Stimulated activated naive B cell treated with anti-CD40 and anti-IgM and Interleukin-4, amounts not matched to agents 10 μg/mL and 1 μg/mL and 100 μg/mL, for 72 hours (primary cell): ENCODE measurements around the gene TFAP2B.

Experiments
- ATAC-seq, 2 donors: fragments of 150-1000 bp; cut with Tn5 transposase; replicated peaks; 2 replicates each; pipeline ENCODE4 v1.10.0; 2021; ENCODE audit warnings: moderate library complexity in 1 of 2
- DNase-seq: peaks from one replicate; pipeline ENCODE4 v3.0.0; 2021
- H3K27ac Mint-ChIP-seq: one replicate; pipeline ENCODE4 v1.8.0; 2022; ENCODE audit warnings: mild to moderate bottlenecking, mixed read lengths
- H3K27me3 Mint-ChIP-seq, 2 donors: one replicate each; pipeline ENCODE4 v1.8.0; 2022; ENCODE audit warnings: mixed read lengths in 2 of 2
- H3K36me3 Mint-ChIP-seq, 2 donors: one replicate each; pipeline ENCODE4 v1.8.0; 2022; ENCODE audit warnings: mixed read lengths in 2 of 2, mild to moderate bottlenecking in 1 of 2
- H3K4me1 Mint-ChIP-seq, 2 donors: one replicate each; pipeline ENCODE4 v1.8.0; 2022; ENCODE audit warnings: mixed read lengths in 2 of 2, mild to moderate bottlenecking in 1 of 2
- H3K4me3 Mint-ChIP-seq, 2 donors: one replicate each; pipeline ENCODE4 v1.8.0; 2022; ENCODE audit warnings: mild to moderate bottlenecking in 2 of 2, mixed read lengths in 2 of 2, moderate library complexity in 1 of 2
- H3K9me3 Mint-ChIP-seq, 2 donors: one replicate each; pipeline ENCODE4 v1.8.0; 2022; ENCODE audit warnings: mixed read lengths in 2 of 2, mild to moderate bottlenecking in 1 of 2

Gene TFAP2B

DNA sequence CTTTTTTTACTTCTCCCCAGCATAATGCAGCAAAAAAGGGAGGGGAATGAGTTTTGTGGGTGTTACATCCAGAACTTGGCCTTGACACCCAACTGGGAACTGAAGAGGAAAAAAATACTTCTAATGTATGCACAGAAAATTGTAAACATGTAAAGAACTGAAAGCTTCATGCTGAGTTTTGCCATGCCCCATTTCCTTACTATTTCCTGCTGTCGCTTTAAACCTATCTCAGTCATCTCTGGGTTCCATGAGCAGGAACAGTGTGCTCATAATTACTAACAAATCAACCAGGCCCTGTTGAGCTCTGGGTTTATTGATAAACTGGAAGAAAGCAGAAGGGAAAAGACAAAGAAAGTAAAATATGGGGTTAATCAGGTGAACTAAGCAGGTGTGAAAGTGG is 14.2 kb downstream of the TFAP2B start:
- no peaks in the 10 kb centered on the region for H3K36me3 Mint-ChIP-seq
- DNase-seq, result no peak
- peaks cover 53 to 85% of the 10 kb centered on the region in 2 donors for H3K27me3 Mint-ChIP-seq
- no peak for ATAC-seq
- H3K4me1 Mint-ChIP-seq, result peaks cover 0 to 6% of the 10 kb centered on the region in 2 donors
- no peak overlapping the region for H3K4me3 Mint-ChIP-seq
- peaks cover 3 to 4% of the 10 kb centered on the region in 2 donors for H3K9me3 Mint-ChIP-seq
- no peak overlapping the region for H3K27ac Mint-ChIP-seq

DNA sequence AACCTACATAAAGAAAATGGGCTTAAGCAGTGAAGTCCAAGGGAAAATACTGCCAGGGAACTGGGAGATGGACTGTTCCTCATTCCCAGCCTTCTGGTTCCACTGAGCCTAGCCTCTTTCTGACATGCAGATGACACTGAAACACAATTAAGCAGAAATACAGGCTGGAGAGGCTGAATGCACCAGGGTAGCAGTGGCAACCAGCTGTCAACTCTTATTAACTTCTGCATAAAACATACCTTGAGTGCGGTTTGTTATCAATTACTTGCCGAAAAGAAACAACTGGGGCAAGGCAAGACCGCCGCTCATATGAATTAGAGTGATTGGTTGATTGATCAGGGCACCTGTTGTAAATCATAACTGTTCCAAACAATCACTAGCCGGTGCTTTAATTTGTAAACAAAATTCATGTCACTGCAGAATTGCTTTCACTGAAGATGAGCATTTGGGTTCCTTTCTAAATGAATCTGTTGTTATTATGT is 16.3 kb downstream of the TFAP2B start:
- no peak for DNase-seq
- H3K27ac Mint-ChIP-seq, result no peak overlapping the region
- H3K36me3 Mint-ChIP-seq, result no peaks in the 10 kb centered on the region
- H3K4me1 Mint-ChIP-seq, result peaks cover 0 to 6% of the 10 kb centered on the region in 2 donors
- ATAC-seq, result no peak
- H3K4me3 Mint-ChIP-seq, result no peak overlapping the region
- peaks cover 3 to 4% of the 10 kb centered on the region in 2 donors for H3K9me3 Mint-ChIP-seq
- peaks cover 56 to 81% of the 10 kb centered on the region in 2 donors for H3K27me3 Mint-ChIP-seq

DNA sequence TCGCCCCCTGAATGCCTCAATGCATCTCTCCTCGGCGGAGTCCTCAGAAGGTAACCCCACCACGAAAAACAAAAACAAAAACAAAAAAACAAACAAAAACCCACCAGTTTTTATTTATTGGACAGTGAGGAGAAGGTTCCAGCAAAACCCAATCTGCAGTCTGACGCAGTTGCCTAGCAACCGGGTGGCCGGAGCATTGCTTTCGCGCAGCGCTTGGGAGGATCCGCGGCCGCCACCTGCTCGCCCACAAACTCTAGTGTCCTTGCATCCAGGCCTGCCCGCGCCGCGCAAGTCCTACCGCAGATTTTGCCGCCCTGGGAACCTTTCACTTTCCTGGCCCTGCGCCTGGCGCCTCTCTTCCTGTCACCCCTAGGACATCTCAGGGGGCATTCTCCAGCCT is 17.6 kb downstream of the TFAP2B start:
- DNase-seq (no peak), ATAC-seq (no peak)
- H3K36me3 Mint-ChIP-seq, result no peaks in the 10 kb centered on the region
- peaks cover 3 to 4% of the 10 kb centered on the region in 2 donors for H3K9me3 Mint-ChIP-seq
- peaks cover 0 to 6% of the 10 kb centered on the region in 2 donors for H3K4me1 Mint-ChIP-seq
- peaks cover 67 to 80% of the 10 kb centered on the region in 2 donors for H3K27me3 Mint-ChIP-seq
- H3K27ac Mint-ChIP-seq, result no peak overlapping the region
- H3K4me3 Mint-ChIP-seq, result no peak overlapping the region

DNA sequence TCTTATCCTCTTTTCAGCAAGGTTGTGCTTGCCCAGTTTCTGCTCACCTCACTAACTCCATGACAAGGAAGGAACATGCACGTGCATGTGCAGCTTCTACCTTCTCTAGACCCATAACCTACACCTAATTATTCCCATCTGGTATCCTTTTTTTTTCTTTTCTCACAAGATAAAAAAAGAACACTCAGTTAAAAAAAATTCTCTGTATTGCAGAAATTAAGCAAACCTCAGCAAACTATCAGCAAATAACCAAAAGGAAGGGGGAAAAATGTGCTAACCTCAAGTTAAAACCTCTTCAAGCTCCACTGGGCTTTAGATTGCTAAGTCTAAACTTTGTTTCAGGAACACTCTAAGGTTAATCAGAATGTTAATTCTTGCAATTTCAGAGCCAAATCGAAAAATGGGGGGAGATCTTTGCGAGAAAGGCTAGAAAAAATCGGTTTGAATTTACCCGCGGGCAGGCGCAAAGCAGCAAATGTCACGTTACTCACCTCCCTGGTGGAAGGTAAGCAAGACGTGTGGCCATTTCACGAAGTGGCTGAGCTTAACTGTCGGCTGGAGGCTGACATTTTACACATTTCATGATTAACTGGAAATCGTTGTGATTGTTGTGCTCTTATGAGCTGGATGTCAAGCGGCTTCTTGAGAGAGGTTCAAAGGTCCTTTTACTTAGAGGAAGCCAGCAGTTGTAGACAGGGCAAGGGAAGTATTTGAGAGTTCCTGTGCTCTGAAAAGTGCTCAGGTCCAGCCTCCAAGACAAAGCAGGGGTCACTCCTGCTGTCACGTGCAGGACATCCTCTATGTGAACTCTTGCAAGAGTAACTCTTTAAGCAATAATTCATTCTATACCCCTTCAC is 19.1 kb downstream of the TFAP2B start:
- DNase-seq (no peak), ATAC-seq (no peak)
- no peak overlapping the region for H3K4me3 Mint-ChIP-seq
- H3K27ac Mint-ChIP-seq, result no peak overlapping the region
- peaks cover 3 to 4% of the 10 kb centered on the region in 2 donors for H3K9me3 Mint-ChIP-seq
- peaks cover 0 to 6% of the 10 kb centered on the region in 2 donors for H3K4me1 Mint-ChIP-seq
- peaks cover 66 to 86% of the 10 kb centered on the region in 2 donors for H3K27me3 Mint-ChIP-seq
- H3K36me3 Mint-ChIP-seq, result no peaks in the 10 kb centered on the region

DNA sequence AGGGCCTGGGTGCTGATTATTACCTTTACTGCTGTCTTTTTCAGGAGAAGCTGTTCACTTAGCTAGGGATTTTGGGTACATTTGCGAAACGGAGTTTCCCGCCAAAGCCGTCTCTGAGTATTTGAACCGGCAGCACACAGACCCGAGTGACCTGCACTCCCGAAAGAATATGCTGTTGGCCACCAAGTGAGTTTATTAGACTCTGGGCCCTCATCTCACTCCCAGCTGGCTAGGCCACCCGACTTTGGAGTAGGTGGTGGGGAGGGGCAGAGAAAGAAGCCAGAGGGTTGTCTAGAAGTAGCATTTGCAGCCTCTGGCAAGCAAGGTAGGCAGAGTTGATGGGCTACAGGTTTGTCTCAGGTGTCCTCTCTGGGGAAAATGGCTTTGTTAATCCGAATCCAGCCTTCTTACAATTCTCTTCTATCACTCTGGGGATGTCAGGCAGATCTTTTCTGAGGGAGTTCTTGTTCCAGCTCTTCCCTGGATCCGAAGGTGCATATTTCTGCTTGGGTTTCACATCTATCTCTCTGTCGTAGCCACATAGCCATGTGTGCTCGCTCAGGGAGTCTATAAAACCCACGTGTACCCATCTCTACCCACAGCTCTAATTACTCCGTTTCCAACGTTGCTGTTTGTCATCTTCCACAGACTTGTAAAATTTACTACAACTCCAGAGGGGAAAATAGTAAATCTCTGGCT is 21.6 kb downstream of the TFAP2B start:
- Mint-ChIP-seq H3K9me3 (no peaks in the 10 kb centered on the region), H3K27me3 (peaks cover 61 to 81% of the 10 kb centered on the region in 2 donors), H3K4me3 (no peak overlapping the region)

DNA sequence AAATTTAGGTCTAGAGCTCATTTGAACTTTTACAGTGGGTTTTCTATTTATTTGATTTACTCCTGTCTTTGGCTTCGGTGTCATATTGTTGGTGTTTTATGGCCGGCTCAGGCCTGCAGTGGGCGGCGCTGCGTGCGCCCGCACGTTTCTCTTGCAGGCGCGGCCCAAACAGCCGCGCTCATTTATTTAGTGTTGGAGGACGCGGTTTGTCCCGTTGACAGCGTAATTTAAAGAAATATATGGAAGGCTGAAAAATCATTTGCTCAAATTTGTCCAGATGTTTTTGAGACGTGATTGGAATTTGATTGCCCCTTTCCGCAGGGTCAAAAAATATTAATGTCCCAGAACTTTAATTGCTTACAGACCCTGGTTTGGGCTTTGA is 22.1 kb downstream of the TFAP2B start:
- peaks cover 60 to 81% of the 10 kb centered on the region in 2 donors for H3K27me3 Mint-ChIP-seq
- H3K27ac Mint-ChIP-seq, result no peak overlapping the region
- peaks cover 0 to 2% of the 10 kb centered on the region in 2 donors for H3K9me3 Mint-ChIP-seq
- peaks cover 0 to 6% of the 10 kb centered on the region in 2 donors for H3K4me1 Mint-ChIP-seq
- H3K36me3 Mint-ChIP-seq, result no peaks in the 10 kb centered on the region
- no peak overlapping the region for H3K4me3 Mint-ChIP-seq
- no peak for DNase-seq
- no peak for ATAC-seq

More for the DNA sequence above, 21.6 kb downstream of the TFAP2B start:
- DNase-seq (no peak), ATAC-seq (no peak)
- Mint-ChIP-seq H3K4me1 (peaks cover 0 to 6% of the 10 kb centered on the region in 2 donors), H3K36me3 (no peaks in the 10 kb centered on the region), H3K27ac (no peak overlapping the region)

DNA sequence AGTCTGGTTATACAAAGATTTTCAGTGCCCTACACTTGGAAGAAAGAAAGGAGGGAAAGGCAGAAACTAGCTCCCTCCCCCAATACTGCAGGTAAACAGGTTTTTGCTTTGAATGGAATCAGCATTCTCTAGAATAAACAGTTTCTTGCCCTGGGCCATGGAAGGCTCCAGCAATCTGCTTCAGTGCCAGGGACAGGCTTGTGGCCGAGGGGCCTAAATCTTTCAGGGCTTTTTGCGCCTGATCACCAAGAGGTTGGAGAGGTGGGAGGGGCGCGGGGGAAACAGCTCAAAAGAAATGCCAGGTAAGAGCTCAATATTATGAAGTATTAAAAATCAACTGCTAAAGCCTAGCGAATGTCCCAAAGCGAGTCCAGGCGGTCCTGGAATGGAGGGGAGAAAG is 23.8 kb downstream of the TFAP2B start:
- H3K4me3 Mint-ChIP-seq, result no peak overlapping the region
- ATAC-seq (no peak), DNase-seq (no peak)
- no peaks in the 10 kb centered on the region for H3K36me3 Mint-ChIP-seq
- no peak overlapping the region for H3K27ac Mint-ChIP-seq
- H3K4me1 Mint-ChIP-seq, result peaks cover 0 to 3% of the 10 kb centered on the region in 2 donors
- peaks cover 59 to 77% of the 10 kb centered on the region in 2 donors for H3K27me3 Mint-ChIP-seq
- peaks cover 0 to 2% of the 10 kb centered on the region in 2 donors for H3K9me3 Mint-ChIP-seq

DNA sequence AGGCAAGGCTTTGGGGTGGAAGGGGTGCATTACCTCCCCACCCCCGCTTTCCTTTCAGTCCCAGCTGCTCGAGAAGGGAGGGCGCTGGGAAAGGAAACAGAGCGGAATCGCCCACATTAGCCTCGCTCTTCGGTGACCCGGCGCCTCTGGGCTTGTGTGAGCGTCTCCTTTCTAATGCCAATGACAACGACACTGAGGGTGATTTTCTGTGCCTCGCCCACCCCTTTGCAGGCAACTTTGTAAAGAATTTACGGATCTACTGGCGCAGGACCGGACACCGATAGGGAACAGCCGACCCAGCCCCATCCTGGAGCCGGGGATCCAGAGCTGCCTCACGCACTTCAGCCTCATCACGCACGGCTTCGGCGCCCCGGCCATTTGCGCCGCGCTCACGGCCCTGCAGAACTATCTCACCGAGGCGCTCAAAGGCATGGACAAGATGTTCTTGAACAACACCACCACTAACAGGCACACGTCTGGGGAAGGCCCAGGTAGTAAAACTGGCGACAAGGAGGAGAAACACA is 24.3 kb downstream of the TFAP2B start:
- Mint-ChIP-seq H3K27me3 (peaks cover 59 to 76% of the 10 kb centered on the region in 2 donors), H3K4me3 (peak overlapping the region in 1 of 2 donors; percentile 47), H3K27ac (peak overlapping the region; percentile 70), H3K4me1 (no peaks in the 10 kb centered on the region), H3K9me3 (peaks cover 0 to 2% of the 10 kb centered on the region in 2 donors), H3K36me3 (no peaks in the 10 kb centered on the region)
- ATAC-seq (no peak), DNase-seq (no peak)

DNA sequence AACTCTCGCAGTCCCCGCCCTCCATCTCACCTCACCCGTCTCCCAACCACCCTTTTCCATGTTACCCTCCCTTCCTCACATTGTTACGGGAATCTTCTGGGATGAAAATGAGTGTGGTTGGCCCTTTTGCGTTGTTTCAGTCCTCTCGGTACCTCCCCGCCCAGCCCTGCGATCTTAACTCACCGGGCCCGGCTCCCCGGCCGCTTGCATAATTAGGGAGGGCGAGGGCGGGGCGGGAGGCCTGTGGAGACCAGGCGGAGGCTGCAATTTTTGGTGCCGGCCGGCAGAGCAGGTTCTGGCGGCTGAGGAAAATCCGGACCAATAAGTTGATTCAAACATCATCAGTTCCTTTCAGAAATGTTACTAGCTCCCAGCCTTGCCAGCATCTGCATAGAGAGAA is 25.2 kb downstream of the TFAP2B start:
- Mint-ChIP-seq H3K9me3 (peaks cover 2 to 4% of the 10 kb centered on the region in 2 donors), H3K36me3 (no peaks in the 10 kb centered on the region), H3K4me3 (no peak overlapping the region), H3K27me3 (peaks cover 58 to 76% of the 10 kb centered on the region in 2 donors), H3K27ac (no peak overlapping the region), H3K4me1 (no peaks in the 10 kb centered on the region)
- ATAC-seq (no peak), DNase-seq (no peak)

DNA sequence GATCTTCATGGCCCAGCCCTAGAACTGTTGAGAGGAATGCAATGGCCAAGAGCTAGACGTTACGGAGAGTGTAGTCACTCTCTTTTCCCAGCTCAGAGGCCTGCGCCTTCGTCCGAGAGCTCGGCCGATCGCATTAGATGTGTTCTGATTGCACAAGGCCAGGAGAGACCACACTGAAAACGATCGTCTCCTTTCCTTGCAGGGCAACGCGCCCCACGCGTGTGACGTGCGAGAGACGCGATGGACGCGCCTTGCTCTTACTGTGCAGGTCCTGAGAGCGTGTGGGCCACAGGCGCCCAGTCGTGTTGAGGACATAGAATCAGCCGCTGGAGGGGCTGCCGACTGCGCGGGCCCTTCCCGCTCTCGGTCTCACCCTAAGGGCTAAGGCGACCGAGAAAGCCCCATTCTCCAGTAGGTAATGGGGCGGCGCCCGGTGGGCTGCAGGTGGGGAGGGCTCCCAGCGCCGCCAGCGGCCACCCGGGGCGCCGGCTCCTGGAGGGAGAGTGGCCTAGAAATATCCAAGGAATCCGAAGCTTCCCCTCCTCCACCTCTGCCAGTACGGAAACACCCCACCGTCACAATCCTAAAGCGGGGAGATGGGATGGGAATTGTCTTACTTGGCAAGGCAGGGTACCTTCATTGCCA is 26.9 kb downstream of the TFAP2B start:
- Mint-ChIP-seq H3K9me3 (peaks cover 2 to 4% of the 10 kb centered on the region in 2 donors), H3K4me1 (peaks cover 0 to 4% of the 10 kb centered on the region in 2 donors), H3K27me3 (peaks cover 66 to 86% of the 10 kb centered on the region in 2 donors), H3K27ac (peak overlapping the region; percentile 34), H3K4me3 (no peak overlapping the region), H3K36me3 (no peaks in the 10 kb centered on the region)
- DNase-seq (no peak), ATAC-seq (no peak)

DNA sequence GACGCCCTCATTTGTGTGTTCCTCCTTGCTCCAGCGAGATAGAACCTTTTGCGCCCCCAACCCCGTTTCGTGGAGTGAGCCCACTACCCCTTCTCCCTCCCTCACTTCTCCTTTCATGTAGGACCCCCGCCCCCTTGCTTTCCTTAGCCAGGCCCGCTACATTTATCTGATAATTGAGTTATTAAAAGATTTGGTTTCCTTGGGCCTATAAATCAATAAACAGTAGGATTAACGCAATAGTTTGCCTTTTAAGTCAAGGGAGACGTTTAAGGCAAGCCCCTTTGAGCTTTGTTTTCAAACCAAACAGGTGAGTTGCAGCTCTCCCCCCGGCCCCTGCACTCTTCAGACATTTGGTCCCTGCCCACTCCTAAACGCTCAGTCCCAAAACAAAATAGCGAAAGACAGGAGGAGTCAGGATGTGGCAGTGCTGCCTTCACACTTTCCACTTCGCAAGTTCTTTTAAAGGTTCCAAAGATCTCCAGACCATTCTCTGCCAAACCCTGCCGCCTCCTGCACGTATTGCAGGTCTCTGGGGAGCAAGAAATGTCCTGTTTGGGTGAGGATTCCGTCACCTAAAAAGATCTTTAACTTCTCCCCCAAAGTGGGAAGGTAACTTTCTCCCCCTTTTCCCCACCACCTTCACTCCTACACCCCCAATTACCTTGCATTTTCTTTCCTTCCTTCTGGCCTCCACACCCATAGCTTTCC is 27.6 kb downstream of the TFAP2B start:
- DNase-seq (no peak), ATAC-seq (no peak)
- Mint-ChIP-seq H3K27ac (peak overlapping the region; percentile 32), H3K4me1 (peaks cover 0 to 5% of the 10 kb centered on the region in 2 donors), H3K27me3 (peaks cover 65 to 85% of the 10 kb centered on the region in 2 donors), H3K4me3 (no peak overlapping the region), H3K36me3 (no peaks in the 10 kb centered on the region), H3K9me3 (peaks cover 2 to 4% of the 10 kb centered on the region in 2 donors)

DNA sequence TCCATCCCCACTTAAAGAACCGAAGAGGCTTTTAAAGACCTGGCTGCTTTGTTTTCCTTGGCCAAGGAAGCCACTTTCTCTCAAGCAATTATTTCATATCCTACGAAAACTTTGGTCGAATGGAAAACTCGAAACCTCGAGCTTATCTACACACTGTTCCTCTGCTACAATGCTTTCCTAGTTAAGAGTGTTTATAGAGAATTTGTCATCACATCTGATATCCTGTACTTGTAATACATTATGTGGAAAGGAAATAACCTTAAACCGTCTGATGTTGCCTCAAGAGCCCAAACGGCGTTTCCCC is 28.1 kb downstream of the TFAP2B start:
- Mint-ChIP-seq H3K4me1 (peaks cover 0 to 5% of the 10 kb centered on the region in 2 donors), H3K36me3 (no peaks in the 10 kb centered on the region), H3K27ac (peak overlapping the region; percentile 32), H3K27me3 (peaks cover 65 to 85% of the 10 kb centered on the region in 2 donors), H3K4me3 (no peak overlapping the region), H3K9me3 (peaks cover 2 to 4% of the 10 kb centered on the region in 2 donors)
- DNase-seq (no peak), ATAC-seq (no peak)

DNA sequence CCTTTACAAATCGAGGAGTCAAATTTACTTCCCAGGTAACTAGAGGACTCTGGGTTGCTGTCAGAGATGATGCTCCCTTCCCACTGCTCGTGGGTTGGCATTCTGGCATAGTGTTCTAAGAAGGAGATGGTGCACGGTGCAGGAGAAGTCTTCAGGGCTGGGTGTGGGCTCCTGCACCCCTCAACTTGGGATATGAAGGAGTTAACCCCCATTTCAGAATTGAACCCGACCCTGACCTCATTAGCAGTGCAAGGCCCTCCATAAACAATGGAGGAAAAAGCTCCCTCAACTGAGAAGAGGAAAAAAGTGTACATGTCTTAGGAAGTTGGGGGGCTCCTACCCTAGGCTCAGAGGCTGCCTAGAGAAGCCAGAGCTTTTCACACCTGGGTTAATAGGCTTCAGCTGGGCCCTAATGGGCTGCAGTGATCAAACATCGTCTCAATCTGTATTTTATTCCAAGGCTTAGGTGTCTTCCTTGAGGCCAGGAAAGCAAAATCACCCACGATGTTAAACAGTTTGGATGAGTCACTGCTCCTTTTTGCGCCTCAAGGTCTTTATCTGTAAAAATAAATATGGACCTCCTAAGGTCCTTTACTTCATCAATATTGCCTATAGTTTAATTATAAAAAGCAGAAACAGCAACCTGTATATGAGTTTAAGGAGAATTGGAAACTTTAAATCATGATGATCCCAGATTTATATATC is 29.4 kb downstream of the TFAP2B start:
- H3K36me3 Mint-ChIP-seq, result no peaks in the 10 kb centered on the region
- H3K4me1 Mint-ChIP-seq, result peaks cover 0 to 5% of the 10 kb centered on the region in 2 donors
- no peak for ATAC-seq
- H3K27me3 Mint-ChIP-seq, result peaks cover 74 to 87% of the 10 kb centered on the region in 2 donors
- peaks cover 2 to 4% of the 10 kb centered on the region in 2 donors for H3K9me3 Mint-ChIP-seq
- no peak overlapping the region for H3K4me3 Mint-ChIP-seq
- H3K27ac Mint-ChIP-seq, result peak overlapping the region; percentile 26
- DNase-seq, result no peak
